ENCODE results near the gene CTIF.

- TF ChIP-seq NFIC (IDR thresholded peaks at IDR 0.05) (no peak), YY1 (IDR thresholded peaks at IDR 0.05; ENCODE audit: low read depth) (no peak), CEBPB (IDR thresholded peaks at IDR 0.05) (no peak), TEAD4 (IDR thresholded peaks at IDR 0.05) (no peak), REST (IDR thresholded peaks at IDR 0.05; ENCODE audit: low read depth) (no peak), EGR1 (IDR thresholded peaks at IDR 0.05) (no peak), MAX (IDR thresholded peaks at IDR 0.05) (no peak), TAF1 (IDR thresholded peaks at IDR 0.05; ENCODE audit: low read depth) (no peak), USF1 (IDR thresholded peaks at IDR 0.05) (no peak), FOXM1 (IDR thresholded peaks at IDR 0.05; ENCODE audit: borderline replicate concordance, low read depth) (no peak), RAD21 (IDR thresholded peaks at IDR 0.05; ENCODE audit: low read depth) (no peak), TCF12 (IDR thresholded peaks at IDR 0.05; ENCODE audit: low read depth) (no peak), EP300 (IDR thresholded peaks at IDR 0.05; ENCODE audit: borderline replicate concordance) (no peak)
Measured at GRCh38 chr18:48566589-48566988, 27.8 kb downstream of the CTIF start.
